HG03575 (cell line): ENCODE data around the gene GJE1.
"Not testable (repeated sequence)": the region's sequence is repeated elsewhere in the genome, so short reads cannot be mapped to it uniquely, and the experiment has no call there.

Experiments used
- ATAC-seq: cut with Tn5 transposase; IDR thresholded peaks from one replicate; pipeline ENCODE4 v1.9.1; 2021; ENCODE audit not compliant: unreplicated experiment, insufficient number of reproducible peaks, low FRiP score; ENCODE audit errors: extremely low read depth

Gene GJE1, protein sequence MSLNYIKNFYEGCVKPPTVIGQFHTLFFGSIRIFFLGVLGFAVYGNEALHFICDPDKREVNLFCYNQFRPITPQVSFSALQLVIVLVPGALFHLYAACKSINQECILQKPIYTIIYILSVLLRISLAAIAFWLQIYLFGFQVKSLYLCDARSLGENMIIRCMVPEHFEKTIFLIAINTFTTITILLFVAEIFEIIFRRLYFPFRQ

DNA sequence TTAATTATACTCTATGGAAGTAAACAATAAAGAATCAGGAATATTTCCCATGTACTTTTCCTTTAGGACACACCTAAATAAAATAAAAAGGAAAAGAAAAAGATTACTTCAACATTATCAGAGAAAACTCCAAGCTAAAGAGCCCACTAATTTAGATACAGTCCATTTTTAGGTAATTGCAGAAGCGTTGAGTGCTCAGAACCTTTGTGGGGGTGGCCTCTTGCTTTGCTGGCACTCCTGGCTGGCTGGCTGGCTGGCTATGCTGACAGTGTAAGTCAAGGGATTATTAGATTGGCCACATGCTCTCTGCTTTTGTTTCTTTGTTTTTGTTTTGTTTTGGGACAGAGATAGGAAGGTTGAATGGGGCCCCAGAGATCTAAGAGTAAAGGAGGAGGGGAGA lies at the start of gene GJE1:
TSS of gene GJE1 (plus strand) at position 301 of the 400 bp plus-strand sequence. CDS start 234 bp downstream, outside the sequence.
- no peak for ATAC-seq

DNA sequence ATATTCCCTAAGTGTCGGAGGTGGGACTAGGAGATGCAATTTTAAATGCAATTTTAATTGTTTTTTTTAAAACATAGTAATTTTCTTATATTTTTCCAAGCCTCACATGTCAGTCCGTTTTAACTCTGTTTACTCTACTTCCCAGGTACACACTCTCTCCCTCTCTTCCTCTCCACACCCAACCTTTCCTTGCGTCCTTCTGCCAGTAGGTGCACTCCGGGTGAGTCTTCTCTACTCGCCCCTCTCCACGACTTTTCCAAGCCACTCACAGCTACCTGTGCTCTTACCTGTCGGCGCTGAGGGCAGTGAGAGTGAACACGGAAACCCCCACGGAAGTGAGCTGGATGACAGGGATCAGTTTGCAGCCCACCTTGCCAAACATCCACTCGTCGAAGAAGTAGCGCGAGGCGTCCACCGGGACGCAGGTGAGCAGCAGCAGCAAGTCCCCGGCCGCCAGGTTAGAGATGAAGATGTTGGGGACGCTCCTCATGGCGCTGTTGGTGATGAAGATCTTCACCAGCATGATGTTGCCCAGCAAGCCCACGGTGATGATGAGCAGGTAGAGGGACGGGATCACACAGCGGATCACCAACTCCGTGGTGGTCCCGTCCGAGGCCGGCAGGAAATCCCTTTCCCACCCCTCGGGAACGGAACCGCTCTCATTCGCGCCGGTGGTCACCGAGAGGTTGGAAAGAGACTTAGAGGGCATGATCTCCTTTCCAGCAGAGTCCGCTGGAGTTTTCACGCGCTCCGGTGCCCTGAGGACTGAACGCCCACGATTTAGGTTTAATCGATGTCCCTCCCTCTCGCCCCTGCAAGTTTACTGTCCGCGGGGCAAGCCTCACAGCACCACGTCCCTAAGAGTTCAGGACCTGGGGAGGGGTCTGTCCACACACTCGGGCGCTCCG lies 44.5 kb upstream of the GJE1 start:
- ATAC-seq = no peak

DNA sequence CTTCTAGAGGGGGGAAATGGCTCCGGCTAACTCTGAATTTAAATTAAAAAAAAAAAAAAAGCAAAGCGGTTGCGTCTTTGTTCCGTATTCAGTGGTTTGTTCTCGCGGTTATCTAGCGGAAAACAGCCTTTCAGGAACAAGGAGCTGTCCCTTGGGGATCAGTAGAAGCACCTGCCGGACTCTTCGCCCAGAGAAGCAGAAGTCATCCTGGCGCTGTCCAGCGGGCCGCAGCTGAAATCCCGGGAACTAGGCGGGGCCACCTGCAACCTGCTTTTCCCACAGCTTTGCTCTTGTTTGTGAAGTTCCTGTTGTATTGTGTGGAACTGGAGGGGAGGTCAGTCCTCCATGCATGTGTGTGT lies 43.9 kb upstream of the GJE1 start:
- ATAC-seq = no peak

DNA sequence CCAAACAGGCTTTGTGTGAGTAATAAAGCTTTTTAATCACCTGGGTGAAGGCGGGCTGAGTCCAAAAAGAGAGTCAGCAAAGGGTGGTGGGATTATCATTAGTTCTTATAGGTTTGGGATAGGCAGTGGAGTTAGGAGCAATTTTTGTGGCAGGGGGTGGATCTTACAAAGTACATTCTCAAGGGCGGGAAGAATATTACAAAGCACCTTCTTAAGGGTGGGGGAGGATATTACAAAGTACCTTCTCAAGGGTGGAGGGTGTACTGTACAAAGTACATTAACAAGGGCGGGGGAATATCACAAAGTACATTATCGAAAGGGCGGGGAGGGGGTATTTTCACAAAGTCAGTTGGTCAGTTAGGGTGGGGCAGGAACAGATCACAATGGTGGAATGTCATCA lies 27.9 kb upstream of the GJE1 start:
- not testable (repeated sequence) for ATAC-seq

DNA sequence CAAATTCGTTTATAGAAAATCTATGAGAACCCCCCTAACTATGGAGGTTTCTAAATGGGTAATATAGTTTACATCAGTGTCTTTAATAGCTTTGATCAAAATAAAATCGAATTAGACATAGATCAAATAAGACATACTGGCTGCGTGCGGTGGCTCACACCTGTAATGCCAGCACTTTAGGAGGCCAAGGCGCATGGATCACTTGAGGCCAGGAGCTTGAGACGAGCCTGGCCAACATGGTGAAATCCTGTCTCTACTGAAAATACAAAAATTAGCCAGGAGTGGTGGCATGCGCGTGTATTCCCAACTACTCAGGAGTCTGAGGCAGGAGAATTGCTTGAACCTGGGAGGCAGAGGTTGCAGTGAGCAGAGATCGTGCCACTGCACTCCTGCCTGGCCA lies 21.9 kb upstream of the GJE1 start:
- ATAC-seq = not testable (repeated sequence)

DNA sequence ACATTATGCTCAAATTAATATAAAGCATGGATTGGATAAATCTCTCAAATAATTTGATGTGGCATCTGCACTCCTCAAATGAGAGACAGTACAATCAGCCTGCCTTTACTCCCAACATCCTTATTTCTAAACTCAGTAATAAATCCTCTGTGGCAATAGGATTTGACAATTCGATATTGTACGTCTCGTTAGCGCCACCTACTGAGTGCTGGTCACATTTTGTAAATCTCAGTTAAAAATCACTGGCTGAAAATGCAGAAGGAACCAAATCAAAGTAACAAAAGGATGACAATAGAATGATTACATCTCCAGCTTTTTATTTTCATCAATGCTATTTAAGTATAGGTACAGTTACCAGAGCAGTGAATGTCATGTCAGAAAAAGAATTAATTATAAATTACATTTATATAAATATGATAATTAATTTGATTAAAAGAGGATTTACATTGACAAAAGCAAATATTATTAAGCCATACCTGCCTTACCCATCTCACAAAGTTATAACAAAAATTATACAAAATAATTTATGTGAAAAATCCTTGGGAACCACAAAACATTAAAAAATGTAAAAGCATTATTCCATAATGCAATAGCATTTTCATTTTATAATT lies 20.2 kb upstream of the GJE1 start:
- ATAC-seq = no peak

DNA sequence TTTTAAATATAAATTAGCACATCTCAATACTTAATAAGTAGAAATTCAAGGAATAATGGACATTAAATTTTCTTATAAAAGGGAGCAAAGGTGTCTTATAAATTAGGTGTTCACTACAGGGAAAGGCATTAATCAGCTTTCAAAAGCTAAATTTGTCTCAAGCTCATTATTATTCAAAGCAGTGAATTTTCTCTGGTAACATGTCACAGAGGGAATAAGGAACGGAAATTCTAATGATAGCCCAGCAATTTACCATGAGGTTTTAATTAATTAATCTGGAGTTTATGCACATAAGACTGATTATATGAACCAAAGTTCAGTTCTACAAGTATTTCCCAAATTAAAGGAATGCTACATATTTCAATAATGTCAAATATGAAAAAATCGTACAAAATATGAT lies 15.4 kb upstream of the GJE1 start:
- no peak for ATAC-seq

DNA sequence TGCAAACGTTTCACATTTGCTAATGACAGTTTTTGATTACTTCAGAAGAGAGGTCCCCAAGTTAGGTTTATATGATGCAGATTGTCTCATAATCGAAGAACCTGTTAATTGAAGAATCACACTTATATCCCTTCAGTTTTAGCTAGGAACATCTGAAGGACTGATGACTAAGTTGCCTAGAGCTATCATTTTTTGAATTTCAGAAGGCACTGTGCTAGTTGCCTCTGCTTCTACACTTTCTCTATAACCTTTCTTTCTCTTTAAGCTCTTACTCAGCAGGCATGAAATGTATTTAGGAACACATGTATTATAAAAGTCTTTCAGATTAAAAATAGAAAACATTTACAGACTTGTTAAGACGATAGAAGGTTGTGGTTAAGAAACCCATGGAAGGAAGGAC lies 14.4 kb upstream of the GJE1 start:
- ATAC-seq = no peak

DNA sequence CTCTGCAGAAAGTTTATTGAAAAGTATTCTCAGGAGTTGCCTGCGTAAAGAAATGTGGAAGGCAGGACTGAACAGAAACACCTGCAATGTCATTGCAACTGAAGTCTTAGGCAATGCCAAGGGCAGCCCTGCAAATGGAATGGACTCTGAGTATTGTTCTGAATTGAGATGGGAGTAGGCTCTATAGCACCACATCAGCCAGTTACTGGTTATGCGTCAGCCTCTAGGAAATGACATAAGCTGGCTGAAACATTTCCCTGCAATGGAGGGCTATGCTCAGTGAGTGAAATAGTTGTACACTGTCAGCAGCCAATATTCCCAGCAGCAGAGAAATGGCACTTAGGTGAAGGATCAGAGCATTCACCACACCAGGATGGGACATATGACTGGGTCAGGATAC lies 13.8 kb upstream of the GJE1 start:
- ATAC-seq = no peak

DNA sequence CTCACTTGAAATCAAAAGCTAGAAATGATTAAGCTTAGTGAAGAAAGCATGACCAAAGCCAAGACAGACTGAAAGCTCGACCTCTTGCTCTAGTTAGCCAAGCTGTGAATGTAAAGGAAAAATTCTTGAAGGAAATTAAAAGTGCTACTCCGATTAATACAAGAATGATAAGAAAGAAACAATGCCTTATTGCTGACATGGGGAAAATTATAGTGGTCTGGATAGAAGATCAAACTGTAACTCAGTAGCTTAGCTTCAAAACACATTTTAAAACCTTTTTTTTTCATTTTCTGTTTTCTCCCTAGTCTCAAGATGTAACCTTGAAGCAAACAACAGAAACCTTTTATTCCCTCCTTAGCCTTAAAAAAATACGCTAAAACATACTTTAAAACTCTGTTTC lies 11.4 kb upstream of the GJE1 start:
- ATAC-seq = no peak

DNA sequence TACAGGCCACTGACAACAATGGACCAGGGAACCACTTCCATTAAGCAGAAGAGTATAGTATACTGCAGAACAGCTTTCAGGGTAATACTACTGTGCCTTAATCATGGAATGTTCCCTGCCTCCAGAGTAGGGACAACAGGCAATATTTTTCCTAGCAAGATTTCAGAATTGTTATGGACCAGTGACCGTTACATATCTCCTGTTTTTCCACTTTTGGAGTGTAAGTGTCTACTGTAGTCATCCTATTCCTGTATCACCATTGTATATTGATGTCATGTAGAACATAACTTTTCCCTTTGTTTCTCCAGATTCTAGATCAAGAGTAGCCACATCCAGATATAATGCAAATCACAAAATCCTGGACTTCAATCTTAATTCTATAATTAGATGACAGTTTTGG lies 1.9 kb upstream of the GJE1 start:
- ATAC-seq = no peak

DNA sequence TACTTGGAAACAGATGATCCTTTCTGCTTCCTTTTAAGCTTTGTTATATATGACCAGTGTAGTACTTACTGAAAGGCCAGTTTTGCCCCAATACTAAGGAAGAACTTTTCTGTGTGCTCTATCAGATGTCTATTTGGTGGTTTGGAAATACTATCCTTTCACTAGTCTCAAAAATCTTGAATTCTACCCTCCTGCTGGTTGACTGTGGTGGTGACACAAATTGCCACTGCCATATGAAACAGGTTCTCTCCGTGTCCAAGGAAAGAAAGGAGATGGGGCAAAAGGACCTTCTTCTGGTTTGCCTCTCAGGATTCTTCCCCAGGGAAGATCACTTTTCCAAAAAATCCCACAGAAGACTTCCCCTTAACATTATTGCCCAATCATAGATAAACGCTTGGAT lies 6.2 kb downstream of the GJE1 start:
- ATAC-seq = no peak

DNA sequence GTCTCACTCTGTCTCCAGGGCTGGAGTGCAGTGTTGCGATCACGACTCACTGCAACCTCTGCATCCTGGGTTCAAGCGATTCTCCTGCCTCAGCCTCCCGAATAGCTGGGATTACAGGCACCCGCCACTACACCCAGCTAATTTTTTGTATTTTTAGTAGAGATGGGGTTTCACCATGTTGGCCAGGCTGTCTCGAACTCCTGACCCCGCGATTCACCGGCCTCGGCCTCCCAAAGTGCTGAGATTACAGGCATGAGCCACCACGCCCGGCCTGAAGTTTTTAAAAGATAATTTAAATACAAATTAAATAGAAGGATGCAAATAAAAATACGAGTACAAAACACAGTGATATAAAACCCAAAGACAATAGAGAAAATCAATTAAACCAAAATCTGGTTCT lies 8.8 kb downstream of the GJE1 start:
- not testable (repeated sequence) for ATAC-seq

DNA sequence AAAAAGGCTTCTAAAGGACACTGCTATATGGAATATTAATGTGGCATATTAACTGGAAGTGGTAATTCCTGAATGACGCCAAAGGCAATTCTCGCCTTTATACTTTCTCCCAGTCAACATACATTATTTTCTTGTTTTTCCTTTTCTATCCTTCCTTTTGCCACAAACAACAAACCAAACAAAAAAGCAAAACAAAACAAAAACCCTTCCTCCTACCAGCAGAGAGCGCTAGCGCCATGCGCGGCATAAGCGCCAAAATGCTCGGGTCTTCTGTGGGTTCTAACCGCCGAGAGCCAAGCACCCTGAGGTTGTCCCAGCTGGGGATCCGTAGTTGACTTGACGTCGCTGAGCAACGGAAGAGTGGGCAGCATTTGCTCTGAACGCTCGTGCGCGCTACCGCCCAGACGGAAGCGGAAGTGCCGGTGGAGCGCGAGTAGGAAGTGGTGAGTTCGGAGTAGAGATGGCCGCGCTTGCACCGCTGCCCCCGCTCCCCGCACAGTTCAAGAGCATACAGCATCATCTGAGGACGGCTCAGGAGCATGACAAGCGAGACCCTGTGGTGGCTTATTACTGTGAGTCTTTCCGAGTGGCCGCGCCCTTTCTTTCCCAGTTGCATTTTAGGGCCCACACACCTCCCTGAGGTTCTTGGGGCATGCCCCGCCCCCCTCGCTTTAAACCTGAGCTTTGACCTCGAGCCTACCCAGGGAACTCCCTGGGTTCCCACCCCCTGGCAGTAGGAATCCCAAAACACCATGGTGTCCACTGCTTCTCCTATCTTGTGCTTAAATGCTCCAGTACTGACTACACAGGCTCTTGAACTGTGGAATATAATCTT lies 14.3 kb downstream of the GJE1 start, which contains the start of the genes NMBR and VTA1:
TSS of gene NMBR (minus strand) at position 295 of the 835 bp plus-strand sequence. CDS start 58,464 bp downstream, outside the sequence.
TSS of gene VTA1 (plus strand) at position 436 of the 835 bp plus-strand sequence. CDS start at position 461, 25 bp downstream.
- peak; percentile 94 for ATAC-seq

DNA sequence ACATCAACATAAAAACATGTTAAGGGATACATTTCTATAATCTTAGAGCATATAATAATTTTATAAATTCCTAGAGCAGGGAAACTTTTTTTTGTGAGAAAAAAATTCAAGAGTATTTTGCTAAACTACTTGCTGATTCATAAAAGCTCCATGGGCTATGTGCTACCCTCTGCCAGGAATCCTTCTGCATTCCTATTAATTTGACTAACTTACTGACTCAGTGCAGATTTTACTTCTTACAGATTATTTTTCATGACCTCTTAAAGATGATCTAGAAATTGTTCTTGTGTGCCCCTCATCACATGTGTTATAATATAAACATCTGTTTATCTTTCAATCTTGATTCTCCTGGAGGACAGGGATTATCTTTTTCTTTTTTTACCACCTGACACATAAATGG lies 20.0 kb downstream of the GJE1 start:
- ATAC-seq = no peak

DNA sequence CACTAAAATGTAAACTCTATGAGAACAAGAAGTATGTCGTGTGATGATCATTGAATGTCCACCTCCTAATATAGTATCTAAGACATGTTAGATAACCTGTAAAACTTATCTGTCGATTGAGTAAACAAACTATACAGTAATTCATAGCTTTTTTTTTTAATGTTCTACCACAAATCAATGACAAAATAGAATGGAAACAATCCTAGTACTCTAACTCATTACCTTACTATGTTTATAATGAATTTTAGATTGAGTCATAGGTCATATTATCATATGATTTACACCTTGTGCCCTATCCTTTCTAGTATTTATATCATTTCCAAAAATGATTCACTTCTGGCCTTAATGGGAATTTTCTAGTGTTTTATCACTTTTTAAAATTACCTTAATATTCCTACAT lies 20.5 kb downstream of the GJE1 start:
- no peak for ATAC-seq

DNA sequence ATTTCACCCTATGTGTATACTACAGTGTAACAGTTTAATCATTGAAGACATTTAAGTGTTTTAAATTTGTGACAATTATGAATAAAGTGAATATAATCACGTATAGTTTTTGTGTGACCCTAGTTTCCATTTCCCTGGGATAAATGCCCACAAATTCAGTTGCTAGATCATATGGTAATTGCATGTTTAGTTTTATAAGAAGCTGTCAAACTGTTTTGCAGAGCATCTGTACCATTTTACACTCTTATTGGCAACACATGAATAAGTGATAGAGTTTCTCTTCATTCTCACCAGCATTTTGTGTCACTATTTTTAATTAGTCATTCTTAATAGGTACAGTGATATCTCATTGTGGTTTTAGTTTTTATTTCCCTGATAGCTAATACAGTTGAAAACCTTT lies 21.6 kb downstream of the GJE1 start:
- no peak for ATAC-seq

DNA sequence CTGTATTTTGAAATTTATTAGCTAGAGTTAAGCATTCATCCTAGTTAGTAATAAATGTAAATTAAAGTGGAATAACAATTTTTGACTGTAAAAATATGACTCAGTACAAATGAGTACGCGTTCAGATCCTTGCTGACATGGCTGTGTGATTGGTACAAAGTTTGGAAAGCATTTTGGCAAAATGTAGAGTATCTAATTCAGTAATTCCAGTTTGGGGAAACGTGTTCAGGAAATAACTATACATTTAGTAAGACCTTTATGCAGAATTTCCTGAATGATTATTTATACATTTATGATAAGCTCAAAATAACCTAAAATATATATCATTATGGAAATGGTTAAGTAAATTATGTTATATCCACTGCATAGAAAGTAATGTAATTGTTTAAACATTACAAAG lies 22.4 kb downstream of the GJE1 start:
- no peak for ATAC-seq
